SW480 (cell line): ENCODE data around the gene CD248.
A peak's percentile ranks its signal among the peaks of the same experiment; 100 is the strongest.
"Not testable (repeated sequence)": the region's sequence is repeated elsewhere in the genome, so short reads cannot be mapped to it uniquely, and the experiment has no call there.

Experiments
- DNase-seq: peaks from one replicate; pipeline ENCODE4 v3.0.0-alpha.2; 2016; ENCODE audit warnings: low spot score

CD248 gene, protein sequence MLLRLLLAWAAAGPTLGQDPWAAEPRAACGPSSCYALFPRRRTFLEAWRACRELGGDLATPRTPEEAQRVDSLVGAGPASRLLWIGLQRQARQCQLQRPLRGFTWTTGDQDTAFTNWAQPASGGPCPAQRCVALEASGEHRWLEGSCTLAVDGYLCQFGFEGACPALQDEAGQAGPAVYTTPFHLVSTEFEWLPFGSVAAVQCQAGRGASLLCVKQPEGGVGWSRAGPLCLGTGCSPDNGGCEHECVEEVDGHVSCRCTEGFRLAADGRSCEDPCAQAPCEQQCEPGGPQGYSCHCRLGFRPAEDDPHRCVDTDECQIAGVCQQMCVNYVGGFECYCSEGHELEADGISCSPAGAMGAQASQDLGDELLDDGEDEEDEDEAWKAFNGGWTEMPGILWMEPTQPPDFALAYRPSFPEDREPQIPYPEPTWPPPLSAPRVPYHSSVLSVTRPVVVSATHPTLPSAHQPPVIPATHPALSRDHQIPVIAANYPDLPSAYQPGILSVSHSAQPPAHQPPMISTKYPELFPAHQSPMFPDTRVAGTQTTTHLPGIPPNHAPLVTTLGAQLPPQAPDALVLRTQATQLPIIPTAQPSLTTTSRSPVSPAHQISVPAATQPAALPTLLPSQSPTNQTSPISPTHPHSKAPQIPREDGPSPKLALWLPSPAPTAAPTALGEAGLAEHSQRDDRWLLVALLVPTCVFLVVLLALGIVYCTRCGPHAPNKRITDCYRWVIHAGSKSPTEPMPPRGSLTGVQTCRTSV

GRCh38 chr11:66316849-66317251, at the start of gene CD248:
Gene CD248, minus strand, starts transcription at chr11:66317044. Its CDS starts 17 bp downstream, at chr11:66317027.
- no peak for DNase-seq

GRCh38 chr11:66365711-66366619, 49.1 kb upstream of the CD248 start:
- no peak for DNase-seq

DNA sequence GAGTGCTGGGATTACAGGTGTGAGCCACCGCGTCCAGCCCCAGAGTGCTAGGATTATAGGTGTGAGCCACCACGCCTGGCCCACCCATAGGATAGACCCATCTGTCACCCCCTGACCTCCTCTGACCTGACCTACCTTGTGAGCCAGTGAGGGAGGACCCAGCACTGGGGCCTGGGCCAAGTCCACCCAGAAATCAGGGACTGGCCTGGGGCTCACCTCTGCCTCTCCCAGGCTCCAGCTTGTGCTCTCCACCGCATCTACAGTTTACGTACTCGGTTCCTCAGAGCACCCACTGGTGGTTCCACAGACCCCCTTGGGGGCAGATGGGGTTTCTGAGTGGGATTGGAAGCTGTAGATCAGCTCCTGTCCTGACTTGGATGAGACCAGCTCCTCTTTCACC, 48.3 kb upstream of the CD248 start:
- no peak for DNase-seq

- no peak for DNase-seq
These were observed 47.1 kb upstream of the CD248 start for GRCh38 chr11:66363805-66364535.

GRCh38 chr11:66363187-66363601, 46.4 kb upstream of the CD248 start:
- no peak for DNase-seq

GRCh38 chr11:66362481-66363147, 45.8 kb upstream of the CD248 start:
- no peak for DNase-seq

DNA sequence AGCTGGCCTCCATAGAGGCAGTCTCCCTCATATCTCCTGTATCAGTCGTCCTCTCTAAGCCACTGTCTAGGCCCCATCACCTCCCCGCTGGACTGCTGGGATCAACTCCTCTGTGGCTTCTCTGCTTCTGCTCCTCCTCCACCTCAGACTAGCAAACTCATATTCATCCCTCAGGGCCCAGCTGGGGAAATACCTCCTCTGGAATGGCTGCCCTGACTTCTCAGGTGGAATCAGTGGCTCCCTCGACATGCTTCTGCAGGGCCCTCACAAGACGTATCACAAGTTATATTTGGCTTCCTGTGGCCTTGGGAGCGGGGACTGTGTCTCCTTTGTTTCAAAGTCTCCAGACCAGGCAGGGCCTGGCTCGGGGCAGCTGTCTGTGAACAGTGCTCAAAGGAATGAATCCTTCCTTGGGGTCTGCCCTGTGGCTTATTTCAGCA, 44.7 kb upstream of the CD248 start:
- no peak for DNase-seq

GRCh38 chr11:66360406-66361073, 43.7 kb upstream of the CD248 start:
- no peak for DNase-seq

- DNase-seq, result no peak
These were observed 42.8 kb upstream of the CD248 start for GRCh38 chr11:66359662-66360087.

DNA sequence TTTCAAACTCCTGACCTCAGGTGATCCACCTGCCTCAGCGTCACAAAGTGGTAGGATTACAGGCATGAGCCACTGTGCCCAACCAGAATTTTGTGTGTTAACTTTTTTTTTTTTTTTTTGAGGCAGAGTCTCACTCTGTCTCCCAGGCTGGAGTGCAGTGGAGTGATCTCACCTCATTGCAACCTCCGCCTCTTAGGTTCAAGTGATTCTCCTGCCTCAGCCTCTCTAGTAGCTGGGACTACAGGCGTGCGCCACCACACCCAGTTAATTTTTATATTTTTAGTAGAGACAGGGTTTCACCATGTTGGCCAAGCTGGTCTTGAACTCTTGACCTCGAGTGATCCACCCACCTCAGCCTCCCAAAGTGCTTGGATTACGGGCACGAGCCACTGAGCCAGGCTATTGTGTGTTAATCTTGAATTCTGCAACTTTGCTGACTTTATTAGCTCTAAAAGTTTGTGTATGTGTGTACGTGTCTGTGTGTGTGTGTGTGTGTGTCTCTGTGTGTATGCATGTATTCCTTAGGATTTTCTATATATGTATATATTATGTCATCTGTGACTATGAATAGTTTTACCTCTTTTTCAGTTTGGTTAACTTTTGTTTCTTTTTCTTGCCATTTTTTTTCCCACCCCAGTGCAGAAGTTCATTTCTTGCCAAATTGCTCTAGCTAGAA, 33.9 kb upstream of the CD248 start:
- DNase-seq, result not testable (repeated sequence)

DNA sequence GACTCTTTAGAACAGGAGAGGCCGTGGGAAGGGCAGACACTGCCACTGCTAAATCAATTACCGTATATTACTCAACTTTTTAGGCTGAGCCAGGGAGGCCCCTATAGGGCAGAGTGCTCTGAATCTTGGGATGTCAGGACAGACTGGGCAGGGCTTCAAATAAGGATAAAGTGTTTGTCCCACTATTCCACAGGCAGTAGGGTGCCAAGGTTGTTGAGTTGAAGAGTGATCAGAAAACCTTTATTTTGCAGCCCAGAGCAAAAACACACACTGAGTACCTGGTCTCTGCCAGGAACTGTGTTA, 32.2 kb upstream of the CD248 start:
- no peak for DNase-seq

DNA sequence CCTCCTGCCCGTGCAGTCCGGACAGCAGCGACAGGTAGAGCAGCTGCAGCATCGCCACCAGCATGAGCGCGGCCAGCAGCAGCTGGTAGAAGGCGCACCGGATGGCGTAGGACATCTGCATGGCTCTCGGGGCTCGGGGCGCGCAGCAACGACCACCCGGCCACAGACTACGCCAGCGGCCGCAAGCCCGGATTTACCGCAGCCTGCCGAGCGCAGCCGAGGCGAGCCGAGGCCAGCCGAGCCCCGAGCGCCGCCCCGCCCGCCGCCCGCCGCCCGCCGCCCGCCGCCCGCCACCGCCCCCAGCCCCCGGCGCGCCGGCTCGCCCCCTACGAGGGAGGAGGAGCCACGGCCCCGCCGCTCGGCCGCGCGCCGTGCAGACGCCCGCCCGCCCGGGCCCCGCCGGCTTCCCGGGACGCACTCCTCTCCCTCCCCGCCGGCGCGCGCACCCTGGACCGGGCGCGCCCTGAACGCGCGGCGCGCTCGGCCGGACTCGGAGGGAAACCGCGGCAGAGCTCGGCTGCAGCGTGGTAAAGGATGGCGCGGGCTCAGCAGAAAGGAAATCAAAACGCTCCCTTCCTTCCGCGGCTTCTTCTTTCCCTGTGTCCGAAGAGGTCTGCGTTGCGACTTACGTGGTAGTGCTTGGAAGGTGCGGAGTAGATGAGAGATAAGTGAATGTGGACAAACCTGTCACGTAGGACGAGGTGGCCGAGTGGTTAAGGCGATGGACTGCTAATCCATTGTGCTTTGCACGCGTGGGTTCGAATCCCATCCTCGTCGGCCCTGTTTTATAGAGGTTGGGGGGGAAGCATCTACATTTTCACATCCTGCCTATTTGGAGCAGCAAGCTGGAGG, 30.8 kb upstream of the CD248 start, which contains the start of gene B4GAT1:
B4GAT1 (minus strand) TSS at position 205 of the 852 bp plus-strand sequence; CDS start at position 121, 84 bp downstream.
- DNase-seq, result peak; percentile 91

DNA sequence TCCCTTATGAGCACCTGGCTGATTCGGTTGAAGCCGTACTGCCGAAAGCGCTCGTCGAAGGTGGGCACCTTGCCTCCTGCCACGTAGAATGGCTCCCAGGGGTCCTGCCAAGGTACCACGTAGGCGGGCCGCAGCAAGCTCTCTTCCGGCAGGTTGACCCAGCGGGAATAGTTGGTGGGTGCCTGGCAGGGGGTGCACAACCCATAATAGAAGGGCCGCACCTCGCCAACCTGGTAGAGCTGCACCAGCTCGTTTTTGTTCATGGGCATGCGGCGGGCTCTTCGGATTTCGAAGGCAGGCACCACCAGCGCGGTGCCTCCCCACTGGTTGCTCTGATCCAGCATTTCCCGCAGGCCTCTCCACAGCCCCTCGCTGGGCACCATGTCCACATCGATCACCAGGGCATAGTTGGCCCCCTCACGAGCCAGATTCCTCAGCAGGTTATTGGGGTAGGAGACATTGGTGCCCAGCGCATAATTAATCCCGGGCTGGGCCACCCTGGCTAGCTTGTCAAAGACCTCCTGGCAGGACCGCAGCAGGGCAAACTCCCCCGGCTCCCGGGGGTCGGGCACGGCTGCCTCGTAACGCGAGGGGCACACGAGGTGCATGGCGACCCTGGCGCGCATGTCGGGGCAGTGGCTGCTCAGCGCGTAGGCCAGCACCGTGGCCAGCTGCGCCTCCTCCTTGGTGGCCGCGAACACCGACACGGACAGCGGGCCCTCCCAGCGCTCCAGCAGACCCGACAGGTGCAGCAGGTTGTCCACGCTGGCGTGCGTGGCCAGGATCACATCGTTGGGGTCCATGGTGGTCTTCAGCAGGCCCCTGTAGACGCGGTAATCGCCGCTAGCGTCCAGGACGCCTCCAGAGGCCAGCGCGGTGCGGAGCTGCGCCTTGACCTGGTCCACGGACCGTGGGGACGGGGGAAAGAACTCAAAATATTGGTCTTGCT, 29.9 kb upstream of the CD248 start:
- peak; percentile 21 for DNase-seq

DNA sequence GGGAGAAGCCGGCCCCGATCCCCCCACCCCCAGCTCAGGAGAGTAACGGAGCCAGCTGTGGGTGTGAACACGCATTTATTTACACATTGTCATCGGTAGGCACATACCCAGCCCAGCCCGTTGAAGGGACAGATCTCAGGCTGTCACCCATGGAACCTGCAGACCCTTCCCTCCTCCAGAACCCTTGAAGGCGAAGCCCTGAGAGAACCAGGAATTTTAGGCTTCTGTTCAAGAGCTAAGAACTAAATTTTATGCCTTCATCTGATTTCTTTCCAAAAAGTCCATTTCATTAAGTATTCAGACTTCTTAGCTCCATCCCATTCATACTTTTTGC, 28.4 kb upstream of the CD248 start:
- DNase-seq, result no peak

DNA sequence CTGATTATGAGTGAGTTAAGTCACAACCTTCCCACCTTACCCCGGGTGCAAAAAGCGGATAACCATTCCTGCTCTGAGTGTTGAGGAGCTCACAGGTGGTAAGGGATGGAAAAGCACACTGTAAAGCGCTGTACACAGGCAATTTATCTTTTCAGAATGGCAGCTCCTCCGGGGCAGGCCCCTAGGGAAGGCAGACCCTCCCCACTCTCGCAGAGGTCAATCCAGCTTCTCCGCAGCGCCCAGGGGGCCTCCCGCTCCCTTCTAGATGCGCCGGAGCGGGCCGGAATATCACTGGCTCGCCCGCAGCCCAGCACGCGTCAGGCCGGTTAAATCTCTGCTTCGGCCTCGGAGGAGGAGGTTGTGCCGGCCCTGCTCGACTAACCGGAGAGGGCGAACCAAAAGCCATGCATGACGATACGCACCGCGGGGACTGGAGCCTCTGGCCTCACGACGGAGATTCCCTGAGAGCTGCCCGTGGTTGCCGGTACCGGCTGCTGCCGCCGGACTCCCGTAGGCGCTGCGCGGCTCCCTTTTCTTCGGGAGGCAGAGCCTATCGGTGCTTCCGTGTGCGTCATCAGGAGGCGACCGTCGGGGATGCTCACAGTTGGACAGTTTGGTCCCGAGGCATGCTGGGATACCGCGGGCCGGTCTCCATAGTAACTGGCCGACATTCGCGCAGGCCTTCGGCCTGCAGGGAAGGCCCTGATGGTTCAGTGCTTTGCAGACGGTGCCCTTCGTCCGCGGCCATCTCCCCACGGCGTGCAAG, 27.9 kb upstream of the CD248 start, which contains the start of gene BRMS1:
BRMS1 (minus strand) TSS at position 555 of the 766 bp plus-strand sequence. CDS start 2,870 bp downstream, outside the sequence.
- peak; percentile 96 for DNase-seq

- DNase-seq, result no peak
These were observed 26.3 kb upstream of the CD248 start for GRCh38 chr11:66343176-66343575.
